GM21825 (cell line): ENCODE measurements around the gene PDZK1IP1.
A peak's percentile ranks its signal among the peaks of the same experiment; 100 is the strongest.
"Not testable (repeated sequence)": the region's sequence is repeated elsewhere in the genome, so short reads cannot be mapped to it uniquely, and the experiment has no call there.

Source experiments
- ATAC-seq: cut with Tn5 transposase; IDR thresholded peaks from one replicate; pipeline ENCODE4 v1.9.1; 2021; ENCODE audit warnings: mild to moderate bottlenecking, moderate library complexity; ENCODE audit not compliant: unreplicated experiment

Gene PDZK1IP1

GRCh38 chr1:47181955-47182675 lies 7.7 kb downstream of the PDZK1IP1 start:
- ATAC-seq: no peak

DNA sequence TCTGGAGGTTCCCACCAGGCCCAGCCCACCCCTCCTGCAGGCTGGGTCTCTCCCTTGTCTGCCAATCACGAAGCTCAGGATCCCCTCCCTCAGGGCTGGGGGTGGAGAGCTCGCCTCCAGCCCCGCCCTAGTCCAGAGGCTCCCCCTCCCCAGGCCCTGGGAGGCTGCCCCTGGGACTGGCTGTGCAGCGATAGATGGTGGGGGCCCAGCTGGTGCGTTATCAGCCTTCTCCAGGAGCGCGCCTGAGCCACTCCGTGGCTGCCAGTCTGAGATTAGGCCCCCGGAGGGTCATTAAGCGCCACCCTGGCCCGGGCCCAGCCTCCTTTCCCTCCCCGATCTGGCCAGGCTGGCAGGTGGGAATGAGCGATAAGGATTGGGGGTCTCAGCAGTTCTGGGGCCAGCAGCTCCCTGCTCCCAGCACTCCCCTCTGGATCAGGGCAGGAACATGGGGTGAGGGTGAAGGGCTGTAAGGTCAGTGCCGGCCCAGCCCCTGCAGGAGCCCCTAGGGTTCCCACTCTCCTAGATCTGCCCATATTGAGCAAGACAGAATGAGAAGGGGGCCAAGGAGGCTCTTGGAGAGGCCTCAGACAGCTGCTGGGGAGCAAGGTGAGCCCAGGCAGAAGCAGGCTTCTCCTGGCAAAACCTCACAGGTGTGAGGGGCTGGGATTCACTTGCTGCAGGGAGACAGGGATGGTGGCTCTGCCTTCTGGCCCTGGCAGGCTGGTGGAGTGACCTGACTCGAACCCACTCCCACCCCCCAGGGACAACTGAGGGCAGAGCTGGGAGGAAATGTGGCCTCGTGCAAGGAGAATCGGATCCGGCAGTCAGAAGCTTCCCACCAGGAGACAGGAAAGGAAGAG lies 8.5 kb downstream of the PDZK1IP1 start:
- no peak for ATAC-seq

DNA sequence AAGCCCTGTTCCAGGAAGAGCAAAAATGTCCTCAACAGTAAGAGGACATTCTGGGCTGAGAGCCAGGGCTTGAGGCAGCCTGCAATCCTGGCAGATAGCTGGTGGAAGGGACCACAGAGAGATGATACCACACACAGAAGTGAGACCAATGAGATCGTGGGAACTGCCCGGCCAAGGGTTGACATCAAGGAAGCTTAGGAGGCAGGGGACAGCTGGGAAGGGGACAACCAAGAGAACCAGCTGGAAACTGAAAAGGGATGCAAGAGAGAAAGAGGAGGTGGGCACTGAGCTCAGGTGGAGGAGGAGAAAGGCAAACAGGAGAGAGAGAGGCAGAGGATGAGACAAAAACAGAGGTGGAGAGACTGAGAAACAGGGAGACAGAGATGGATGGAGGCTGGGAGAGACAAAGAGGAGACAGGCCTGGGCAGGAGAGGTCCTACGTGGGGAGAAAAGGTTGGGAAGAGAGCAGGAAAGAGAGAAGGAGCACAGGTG lies 9.2 kb downstream of the PDZK1IP1 start:
- no peak for ATAC-seq

GRCh38 chr1:47179988-47180563 lies 9.8 kb downstream of the PDZK1IP1 start:
- ATAC-seq: no peak

DNA sequence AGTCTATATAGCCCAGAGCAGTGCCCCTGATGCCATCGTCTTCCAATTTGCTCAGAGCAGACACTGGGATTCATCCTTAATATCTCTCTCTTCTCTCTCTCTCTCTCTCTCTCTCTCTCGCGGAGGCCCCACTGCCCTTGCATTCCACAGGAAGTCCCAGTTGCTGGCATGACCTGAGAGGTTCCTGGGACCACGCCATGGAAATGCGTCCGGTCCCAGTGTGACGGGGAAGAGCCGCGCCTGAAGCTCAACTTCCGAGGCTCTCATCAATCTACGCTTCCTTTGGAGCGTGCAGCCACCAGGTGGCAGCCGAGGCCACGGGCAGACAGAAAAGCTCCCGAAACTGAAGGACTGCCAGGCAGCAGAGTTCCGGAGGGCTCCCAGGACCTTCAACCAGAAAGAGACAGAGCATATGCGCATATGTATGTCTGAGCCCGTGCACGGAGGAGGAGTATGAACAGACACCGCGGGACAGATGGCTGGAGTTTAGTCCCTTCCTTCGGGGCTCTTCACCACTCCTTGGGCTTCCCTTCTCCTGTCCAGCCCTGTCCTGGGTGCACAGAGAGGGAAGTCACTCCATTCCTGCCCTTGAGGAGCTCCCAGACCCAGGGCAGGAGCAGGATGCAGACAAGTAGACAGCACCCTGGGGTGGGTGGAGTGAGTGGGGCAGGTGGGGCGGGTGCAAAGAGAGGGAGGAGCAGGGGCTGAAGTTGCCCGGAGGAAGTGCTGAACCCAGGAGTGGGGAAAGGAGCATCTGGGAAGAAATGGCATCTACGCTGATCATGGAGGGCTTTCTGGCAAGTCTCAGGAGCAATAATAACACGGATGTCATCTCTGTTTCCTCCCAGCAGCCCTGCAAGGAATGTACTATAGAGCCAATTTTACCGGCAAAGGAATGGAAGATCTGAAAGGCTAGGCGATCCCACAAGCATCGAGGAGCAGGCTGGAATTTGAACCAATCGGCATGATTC lies 10.5 kb downstream of the PDZK1IP1 start:
- ATAC-seq: peak; percentile 85

DNA sequence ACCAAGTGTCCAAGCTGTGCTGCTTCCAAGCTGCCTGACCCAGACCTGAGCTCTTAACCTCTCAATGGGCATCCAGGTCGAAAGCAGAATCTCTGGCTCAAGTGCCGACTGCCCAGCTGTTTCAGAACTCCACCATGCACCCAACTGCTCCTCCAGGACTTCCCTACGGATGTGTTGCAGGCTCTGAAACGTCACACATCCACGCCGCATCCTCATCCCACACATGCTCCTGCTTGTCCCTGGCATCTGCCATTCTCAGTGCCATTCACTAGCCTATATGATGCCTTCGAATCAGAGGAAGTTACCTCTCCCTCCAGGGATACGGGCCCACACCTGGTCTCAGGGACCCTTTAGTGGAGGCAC lies 11.2 kb downstream of the PDZK1IP1 start:
- ATAC-seq: no peak

GRCh38 chr1:47178020-47178419 lies 11.8 kb downstream of the PDZK1IP1 start:
- ATAC-seq: no peak

- no peak for ATAC-seq
Observed at GRCh38 chr1:47175227-47175934, 14.5 kb downstream of the PDZK1IP1 start.

- no peak for ATAC-seq
Observed at GRCh38 chr1:47174656-47175020, 15.2 kb downstream of the PDZK1IP1 start.

- no peak for ATAC-seq
Observed at GRCh38 chr1:47172782-47173181, 17.1 kb downstream of the PDZK1IP1 start.

DNA sequence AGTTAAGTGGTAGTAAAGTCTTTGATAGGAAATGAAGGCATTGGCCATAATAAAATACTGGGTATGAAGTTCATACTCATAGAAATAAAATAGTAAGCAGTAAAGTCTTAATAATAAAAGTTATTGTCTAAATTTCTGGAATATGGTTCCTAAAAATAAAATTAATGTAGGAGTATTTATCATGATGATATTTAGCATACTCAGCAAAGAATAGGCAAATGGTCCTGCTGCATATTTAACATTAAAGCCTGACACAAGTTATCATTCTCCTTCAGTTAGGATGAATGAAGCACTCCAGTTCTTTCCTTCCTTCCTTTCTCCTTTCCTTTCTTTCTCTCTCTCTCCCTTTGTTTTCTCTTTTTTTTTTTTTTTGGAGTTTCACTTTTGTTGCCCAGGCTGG lies 25.3 kb downstream of the PDZK1IP1 start:
- no peak for ATAC-seq

GRCh38 chr1:47161298-47162040 lies 28.4 kb downstream of the PDZK1IP1 start:
- ATAC-seq: no peak

DNA sequence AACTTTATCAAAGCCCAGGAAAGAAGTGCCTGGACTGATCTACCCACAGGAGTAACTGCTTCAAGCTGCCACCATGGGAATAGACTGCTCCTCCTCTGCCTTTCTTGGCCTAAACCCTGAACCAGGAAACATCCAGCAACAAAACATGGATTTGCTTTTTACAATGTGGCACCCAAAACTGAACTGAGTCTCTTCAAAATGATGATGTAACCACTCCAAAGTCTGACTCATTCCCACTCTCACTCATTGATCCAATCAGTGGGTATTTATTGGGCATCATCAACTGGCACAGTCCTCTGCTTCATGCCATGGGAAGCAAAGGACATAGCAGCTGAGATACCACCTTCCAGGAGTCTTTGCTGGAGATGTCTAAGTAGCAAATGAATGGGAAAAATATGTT lies 29.1 kb downstream of the PDZK1IP1 start:
- no peak for ATAC-seq

DNA sequence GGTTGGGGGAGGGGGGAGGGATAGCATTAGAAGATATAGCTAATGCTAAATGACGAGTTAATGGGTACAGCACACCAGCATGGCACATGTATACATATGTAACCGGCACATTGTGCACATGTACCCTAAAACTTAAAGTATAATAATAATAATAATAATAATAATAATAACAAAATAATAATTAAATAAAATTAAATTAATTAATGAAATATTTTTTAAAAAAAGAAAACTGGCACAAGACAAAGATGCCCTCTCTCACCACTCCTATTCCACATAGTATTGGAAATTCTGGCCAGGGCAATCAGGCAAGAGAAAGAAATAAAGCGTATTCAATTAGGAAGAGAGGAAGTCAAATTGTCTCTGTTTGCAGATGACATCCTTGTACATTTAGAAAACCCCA lies 31.9 kb downstream of the PDZK1IP1 start:
- not testable (repeated sequence) for ATAC-seq

GRCh38 chr1:47156457-47156856 lies 33.4 kb downstream of the PDZK1IP1 start:
- ATAC-seq: not testable (repeated sequence)

DNA sequence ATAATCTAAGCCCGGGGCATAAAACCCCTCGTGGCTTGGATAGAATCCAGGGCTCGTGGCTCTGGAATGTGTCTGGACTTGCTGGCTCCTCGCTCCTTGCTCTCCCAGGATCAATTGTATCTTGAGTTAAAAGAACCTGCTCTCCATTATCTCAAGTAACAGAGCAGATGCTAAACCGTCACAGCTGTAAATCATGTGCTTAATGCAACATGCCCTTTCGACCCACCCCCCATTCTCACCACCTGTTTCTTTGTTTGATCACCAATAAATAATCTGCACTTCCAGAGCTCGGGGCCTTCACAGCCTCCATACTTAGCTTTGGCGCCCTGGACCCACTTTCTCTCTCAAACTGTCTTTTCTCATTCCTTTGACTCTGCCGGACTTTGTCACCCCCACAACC lies 40.7 kb downstream of the PDZK1IP1 start:
- ATAC-seq: not testable (repeated sequence)

- no peak for ATAC-seq
Observed at GRCh38 chr1:47147047-47147785, 42.6 kb downstream of the PDZK1IP1 start.

GRCh38 chr1:47146495-47146894 lies 43.3 kb downstream of the PDZK1IP1 start:
- ATAC-seq: not testable (repeated sequence)

- ATAC-seq: not testable (repeated sequence)
Observed at GRCh38 chr1:47143654-47144053, 46.2 kb downstream of the PDZK1IP1 start.
